Effector CD4-positive, alpha-beta T cell (primary cell): ENCODE results near the gene ITPKA.
A peak's percentile ranks its signal among the peaks of the same experiment; 100 is the strongest.

ENCODE experiments used
- DNase-seq: peaks from one replicate; pipeline ENCODE4 v3.0.0-alpha.2; 2020

Gene ITPKA

GRCh38 chr15:41491889-41492288 lies 1.8 kb upstream of the ITPKA start:
- DNase-seq: no peak

DNA sequence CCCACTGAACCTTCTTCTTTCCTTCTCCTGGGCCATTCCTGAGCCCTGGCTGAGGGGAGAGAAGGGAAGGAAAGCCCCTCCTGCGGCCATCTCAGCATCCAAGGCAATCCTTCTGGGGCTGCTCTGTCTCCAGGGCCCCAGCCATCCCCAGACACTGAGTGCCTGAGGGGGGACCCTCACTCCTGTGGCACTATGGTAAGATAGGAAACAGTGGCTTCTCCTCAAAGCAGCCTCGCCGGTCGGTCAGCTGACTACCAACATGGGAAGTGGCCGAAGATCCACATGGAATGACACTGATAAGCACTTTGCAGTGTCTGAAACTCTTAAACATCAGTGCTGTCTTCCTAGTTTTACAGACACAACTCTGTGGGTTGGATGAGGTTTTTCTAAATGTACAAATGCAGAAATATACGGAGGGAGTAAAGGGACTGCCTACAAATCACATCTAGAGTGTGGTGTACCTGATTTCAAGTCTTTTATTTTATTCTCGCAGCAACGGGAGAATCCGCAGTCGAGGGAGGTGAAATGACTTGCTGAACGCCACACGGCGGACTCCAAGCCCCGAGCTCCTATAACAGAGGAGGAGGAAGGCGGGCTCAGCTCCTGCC lies 973 bp upstream of the ITPKA start:
- DNase-seq: no peak

DNA sequence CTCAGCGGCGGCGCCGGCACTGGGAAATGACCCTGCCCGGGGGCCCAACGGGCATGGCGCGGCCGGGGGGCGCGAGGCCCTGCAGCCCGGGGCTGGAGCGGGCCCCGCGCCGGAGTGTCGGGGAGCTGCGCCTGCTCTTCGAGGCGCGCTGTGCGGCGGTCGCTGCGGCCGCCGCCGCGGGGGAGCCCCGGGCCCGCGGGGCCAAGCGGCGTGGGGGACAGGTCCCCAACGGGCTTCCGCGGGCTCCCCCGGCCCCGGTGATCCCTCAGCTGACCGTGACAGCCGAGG lies 172 bp downstream of the ITPKA start:
- no peak for DNase-seq

DNA sequence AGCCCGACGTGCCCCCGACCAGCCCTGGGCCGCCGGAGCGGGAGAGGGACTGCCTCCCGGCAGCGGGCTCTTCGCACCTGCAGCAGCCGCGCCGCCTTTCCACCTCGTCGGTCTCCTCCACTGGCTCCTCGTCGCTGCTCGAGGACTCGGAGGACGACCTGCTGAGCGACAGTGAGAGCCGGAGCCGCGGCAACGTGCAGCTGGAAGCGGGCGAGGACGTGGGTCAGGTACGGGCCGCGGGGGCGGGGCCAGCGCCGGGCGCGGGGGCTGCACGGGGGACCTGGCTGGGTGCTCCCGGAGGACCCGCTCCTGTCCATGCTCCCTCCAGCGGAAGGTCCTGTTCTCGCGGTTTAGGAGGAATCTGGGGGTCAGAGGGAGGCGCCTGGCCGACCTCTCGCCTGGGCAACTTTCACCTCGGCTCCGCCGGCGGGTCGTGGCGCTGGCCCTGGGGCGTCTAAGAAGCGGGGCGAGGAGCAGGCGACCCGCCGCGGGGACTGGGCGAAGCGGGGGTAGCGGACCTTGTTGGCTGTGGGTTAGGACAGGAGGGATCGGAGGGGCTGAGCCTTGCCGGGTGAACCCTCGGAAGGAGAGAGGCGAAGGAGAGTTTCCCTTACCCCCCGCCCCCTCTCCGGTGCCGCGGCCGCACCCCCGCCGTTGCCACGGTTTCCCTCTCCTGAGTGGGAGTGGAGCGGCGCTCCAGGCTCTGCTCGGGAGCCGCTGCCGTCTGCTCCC lies 682 bp downstream of the ITPKA start:
- DNase-seq: no peak

- no peak for DNase-seq
These were observed 1.5 kb downstream of the ITPKA start for GRCh38 chr15:41494922-41495735.

- no peak for DNase-seq
These were observed 2.3 kb downstream of the ITPKA start for GRCh38 chr15:41495736-41496599.

- no peak for DNase-seq
These were observed 5.0 kb downstream of the ITPKA start for GRCh38 chr15:41498657-41499056.

GRCh38 chr15:41499109-41499851 lies 5.6 kb downstream of the ITPKA start:
- no peak for DNase-seq

- DNase-seq: no peak
These were observed 7.7 kb downstream of the ITPKA start for GRCh38 chr15:41501191-41501917.

- DNase-seq: peak; percentile 32
These were observed 8.5 kb downstream of the ITPKA start for GRCh38 chr15:41501931-41502794.

DNA sequence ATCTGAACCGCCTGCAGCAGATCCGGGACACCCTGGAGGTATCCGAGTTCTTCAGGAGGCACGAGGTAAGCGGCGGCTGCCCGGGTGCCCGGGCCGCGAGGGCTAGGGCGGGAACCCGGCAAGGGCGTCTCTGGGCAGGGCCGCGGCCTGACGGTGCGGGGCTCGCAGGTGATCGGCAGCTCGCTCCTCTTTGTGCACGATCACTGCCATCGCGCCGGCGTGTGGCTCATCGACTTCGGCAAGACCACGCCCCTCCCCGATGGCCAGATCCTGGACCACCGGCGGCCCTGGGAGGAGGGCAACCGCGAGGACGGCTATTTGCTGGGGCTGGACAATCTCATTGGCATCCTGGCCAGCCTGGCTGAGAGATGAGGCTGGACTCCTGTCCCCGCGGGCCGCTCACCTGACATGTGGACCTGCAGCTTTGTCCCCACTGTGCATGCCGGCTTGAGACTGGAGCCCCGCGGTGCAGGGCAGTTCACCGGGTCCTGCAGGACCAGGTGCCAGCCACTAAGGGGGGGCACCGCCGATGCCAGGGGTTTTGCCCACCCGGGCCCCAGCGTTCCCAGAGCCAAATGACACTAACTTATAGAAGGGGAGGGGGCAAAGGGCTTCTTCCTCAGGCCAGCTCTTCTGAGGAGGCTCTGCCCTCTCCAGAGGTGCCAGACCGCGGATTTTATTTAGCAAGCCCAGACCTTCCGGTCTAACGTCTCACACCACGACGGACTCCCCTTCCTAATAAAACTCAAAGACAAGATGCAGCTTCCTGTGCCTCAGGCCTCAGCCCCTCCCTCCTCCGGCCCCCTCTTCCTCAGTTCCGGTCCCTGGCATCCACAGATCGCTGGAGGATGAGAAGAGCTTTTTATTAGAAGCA lies 9.4 kb downstream of the ITPKA start:
- no peak for DNase-seq

DNA sequence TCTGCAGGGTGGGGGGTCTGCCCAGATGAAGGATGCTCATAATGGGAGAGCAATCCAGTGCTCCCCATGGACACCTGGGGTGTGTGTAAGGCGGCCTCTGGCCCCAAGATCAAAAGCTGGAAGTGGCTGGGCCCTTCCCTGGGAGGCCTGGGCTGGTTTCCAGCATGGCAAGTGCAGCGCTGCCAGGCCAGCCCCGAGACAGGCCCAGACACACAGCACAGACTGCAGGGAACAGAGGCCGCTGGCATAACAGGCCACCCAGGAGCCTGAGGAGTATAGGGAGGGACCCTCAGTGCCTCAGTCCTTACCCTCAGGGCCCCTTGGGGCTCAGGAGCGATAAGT lies 10.0 kb downstream of the ITPKA start:
- no peak for DNase-seq

GRCh38 chr15:41504751-41505492 lies 11.2 kb downstream of the ITPKA start:
- no peak for DNase-seq

DNA sequence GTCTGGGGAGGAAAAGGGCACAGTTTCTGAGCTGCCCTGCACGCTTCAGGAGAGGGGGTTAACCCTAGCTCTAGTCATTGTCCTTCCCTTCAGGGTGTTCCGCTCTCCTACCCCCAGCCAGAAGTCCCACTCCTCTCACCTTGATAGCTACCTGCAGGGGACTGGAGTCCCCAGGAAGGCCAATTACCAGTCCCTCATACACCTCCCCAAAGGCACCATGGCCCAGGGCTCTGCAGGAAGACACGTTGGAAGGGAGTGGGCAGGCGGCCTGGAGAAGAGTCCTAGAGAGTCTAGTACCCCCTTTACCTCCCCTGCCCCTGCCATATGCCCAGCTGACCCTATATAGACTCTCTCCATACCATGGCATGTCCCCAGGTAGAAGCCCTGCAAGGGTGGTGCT lies 12.1 kb downstream of the ITPKA start:
- no peak for DNase-seq

DNA sequence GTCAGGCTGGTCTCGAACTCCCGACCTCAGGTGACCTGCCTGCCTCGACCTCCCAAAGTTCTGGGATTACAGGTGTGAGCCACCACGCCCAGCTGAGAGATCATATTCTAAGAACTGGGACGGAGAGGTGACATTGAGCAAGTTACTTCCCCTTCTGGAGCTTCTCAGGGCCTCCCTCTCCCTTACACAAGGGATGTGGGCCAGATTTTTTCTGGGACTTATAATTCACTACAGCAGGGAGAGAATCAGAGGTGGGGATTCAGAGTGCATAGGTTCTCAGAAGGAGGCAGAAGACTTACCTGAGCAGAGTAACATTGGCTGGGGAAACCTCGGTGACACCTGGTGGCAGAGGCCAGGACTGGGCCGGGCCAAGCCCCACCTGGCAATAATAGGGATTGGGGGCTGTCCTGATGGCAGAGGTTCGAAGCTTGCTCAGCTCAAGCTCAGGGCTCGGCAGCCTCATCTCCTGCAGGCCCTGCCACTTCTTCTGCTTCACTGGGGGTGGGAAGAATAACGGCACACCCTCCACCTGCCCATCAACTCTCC lies 13.2 kb downstream of the ITPKA start:
- DNase-seq: no peak

- DNase-seq: no peak
These were observed 14.2 kb downstream of the ITPKA start for GRCh38 chr15:41507820-41508290.

DNA sequence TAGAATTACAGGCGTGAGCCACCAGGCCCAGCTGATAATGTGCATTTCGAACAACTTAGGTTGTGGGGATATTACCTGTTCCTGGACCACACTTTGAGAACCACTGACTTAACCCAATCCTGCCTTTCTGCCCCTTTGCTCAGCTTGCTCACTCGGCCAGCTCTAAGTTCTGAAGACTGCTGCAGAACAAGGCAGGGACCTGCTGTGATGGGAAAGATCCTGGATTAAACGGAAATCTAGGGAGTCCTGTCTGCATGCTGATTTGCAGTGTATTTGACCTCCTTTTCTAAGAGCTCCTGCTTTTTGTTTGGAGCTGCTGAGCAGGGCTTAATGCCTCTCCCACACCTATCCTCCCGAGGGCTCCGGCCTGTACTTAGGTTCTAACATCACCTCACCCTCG lies 17.1 kb downstream of the ITPKA start:
- no peak for DNase-seq

GRCh38 chr15:41511331-41511898 lies 17.7 kb downstream of the ITPKA start:
- no peak for DNase-seq
